ENCODE results near the gene SLC35F1.

SLC35F1 gene

GRCh38 chr6:118288355-118289124 is 381.5 kb downstream of the SLC35F1 start:
- peak; percentile 26 for TF ChIP-seq CTCF (conservative IDR thresholded peaks at IDR 0.05; ENCODE audit: low read length)
- no peak for DNase-seq (ENCODE audit: low read depth)

DNA sequence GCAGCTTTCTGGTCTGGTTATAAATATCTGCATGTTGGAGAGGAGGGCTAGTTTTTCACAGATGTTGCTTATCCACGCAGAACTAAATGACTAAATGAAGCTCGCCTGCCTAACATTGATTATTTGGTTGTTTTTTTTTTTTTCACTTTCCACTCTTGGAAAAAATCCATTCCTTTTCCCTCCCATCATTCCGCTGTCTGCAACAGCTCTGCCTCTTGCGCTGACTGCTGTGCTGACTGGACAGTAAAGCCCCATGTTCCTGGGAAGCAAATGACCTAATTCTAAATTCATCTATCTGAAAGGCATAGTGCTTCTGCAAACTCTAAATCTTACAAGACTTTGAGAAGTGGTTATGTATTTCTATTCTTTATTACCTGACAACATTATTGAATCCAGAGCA is 385.5 kb downstream of the SLC35F1 start:
- TF ChIP-seq CTCF (conservative IDR thresholded peaks at IDR 0.05; ENCODE audit: low read length), result no peak
- DNase-seq (ENCODE audit: low read depth), result no peak
- no peak overlapping the region for H3K4me3 ChIP-seq (ENCODE audit: low read length)

More at GRCh38 chr6:118288355-118289124, 381.5 kb downstream of the SLC35F1 start:
- H3K4me3 ChIP-seq (ENCODE audit: low read length), result no peak overlapping the region

DNA sequence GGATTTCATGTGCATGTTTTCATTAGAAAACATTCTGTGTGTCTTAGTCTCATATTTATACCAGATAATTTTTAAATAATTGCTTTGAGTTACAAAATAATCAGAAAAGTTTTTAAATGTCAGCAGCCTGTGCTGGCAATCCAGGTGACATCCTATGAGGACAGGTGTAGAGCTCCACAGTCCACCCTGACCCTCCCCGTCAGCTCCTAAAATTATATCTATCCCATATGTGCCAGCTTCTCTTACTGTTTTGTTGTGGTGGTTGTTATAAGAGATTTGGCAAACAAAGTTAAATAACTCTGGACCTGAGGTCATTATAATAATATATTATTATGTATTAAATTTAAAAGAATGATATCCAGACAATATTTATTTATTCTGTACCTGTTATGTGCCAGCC is 387.8 kb downstream of the SLC35F1 start:
- TF ChIP-seq CTCF (conservative IDR thresholded peaks at IDR 0.05; ENCODE audit: low read length), result no peak
- no peak overlapping the region for H3K4me3 ChIP-seq (ENCODE audit: low read length)

DNA sequence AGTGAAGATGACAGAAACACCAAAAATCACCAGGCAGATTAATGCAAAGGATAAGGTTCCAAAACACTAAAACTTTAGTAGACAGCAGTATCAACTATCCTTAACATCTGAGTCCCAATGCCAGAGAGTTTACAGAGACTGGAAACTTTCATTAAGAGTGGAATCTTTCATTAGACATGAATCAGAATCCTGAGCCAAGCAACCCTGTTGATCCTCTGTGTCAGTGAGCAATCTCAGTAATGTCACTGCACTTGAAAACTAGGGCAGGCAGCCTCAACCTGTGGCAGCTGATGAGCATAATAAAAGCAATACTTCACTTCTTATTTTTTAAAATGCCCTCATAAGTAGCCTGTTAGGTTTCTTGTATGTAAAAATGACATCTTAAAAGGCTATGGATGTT is 388.3 kb downstream of the SLC35F1 start:
- TF ChIP-seq CTCF (conservative IDR thresholded peaks at IDR 0.05; ENCODE audit: low read length), result no peak
- DNase-seq (ENCODE audit: low read depth), result no peak
- H3K4me3 ChIP-seq (ENCODE audit: low read length), result no peak overlapping the region

More for the DNA sequence above, 387.8 kb downstream of the SLC35F1 start:
- no peak for DNase-seq (ENCODE audit: low read depth)

- DNase-seq (ENCODE audit: low read depth), result no peak
- H3K4me3 ChIP-seq (ENCODE audit: low read length), result no peak overlapping the region
- TF ChIP-seq CTCF (conservative IDR thresholded peaks at IDR 0.05; ENCODE audit: low read length), result no peak
Measured at GRCh38 chr6:118296129-118296901, 389.3 kb downstream of the SLC35F1 start.

GRCh38 chr6:118297821-118298220 is 390.8 kb downstream of the SLC35F1 start:
- H3K4me3 ChIP-seq (ENCODE audit: low read length), result no peak overlapping the region
- no peak for DNase-seq (ENCODE audit: low read depth)
- TF ChIP-seq CTCF (conservative IDR thresholded peaks at IDR 0.05; ENCODE audit: low read length), result no peak

Data from AG10803 (cell line).